Activated T-cell treated with anti-CD3 and anti-CD28 coated beads, Interleukin-2, amount 50 U/mL, for 1 hour (primary cell): ENCODE measurements around the gene FGD6.
"Not testable (repeated sequence)": the region's sequence is repeated elsewhere in the genome, so short reads cannot be mapped to it uniquely, and the experiment has no call there.

Experiments used
- DNase-seq: peaks from one replicate; pipeline ENCODE4 v3.0.0-alpha.2; 2020

The FGD6 gene

DNA sequence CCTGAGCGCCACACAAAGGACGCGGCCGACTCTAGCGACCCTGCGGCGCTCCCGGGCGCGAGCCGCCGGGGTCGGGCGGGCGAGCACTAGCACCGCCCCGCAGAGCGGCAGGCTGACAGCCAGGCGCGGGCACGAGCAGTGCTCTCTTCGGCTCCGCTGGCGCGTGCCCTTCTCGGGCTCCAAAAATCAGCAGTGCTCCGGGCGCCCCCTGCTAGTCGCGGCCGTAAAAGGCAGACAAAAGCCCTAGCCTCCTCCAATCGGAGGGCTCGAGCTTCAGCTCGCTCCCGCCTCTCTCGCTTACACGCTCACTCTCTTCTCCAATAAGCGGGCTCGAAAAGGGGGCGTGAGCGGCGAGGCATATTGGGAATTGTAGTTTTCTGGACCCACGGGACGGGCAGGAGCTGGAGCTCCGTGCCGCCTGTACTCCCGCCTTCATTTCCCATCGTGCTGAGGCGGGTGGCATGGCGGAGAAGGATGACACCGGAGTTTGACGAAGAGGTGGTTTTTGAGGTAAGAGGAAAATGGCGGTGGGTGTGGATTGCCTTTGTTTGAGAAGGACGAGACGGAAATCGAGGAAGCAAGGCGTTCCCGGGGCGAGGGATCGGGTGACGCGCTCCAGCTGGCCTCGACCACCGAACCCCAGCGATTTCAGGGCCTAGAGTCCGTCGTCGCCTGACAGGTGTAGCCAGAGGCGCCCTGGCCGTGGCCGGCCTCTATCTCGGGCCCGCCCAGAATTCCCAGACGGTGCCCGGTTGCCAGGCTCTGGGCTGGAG lies at the start of gene FGD6, which contains the start of gene VEZT:
Gene FGD6 (minus strand): TSS at position 91 of the 773 bp plus-strand sequence. CDS start 227 bp downstream, outside the sequence.
Gene VEZT (plus strand): TSS at position 431 of the 773 bp plus-strand sequence. CDS start 44 bp downstream, at position 475.
- DNase-seq: peak; percentile 97

DNA sequence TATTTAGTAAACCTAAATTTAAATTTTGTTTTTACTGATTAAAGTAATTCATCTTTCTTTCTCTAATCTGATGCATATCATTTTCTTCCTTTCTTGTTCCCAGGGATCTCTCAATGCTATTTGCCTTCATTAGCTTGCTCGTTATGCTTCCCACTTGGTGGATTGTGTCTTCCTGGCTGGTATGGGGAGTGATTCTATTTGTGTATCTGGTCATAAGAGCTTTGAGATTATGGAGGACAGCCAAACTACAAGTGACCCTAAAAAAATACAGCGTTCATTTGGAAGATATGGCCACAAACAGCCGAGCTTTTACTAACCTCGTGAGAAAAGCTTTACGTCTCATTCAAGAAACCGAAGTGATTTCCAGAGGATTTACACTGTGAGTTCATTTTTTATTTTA lies 49.0 kb upstream of the FGD6 start:
- DNase-seq: no peak

DNA sequence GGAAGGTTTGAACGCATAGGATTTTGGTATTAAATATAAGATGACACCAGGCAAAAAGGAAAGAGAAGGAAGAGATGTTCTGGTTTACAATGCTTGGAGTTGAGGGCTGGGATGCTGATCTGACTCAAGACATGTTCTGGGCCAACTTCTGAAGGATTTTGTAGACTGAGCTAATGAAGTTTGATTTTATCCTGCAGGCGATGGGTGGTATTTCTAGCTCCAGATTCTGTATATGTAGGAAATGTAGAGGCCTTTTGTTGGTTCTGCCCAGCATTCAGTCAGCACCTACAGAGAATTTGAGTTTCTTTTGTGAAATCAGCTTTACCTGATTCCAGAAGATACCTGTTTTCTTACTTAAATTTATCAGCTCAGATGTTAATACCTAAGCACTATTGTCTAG lies 48.5 kb upstream of the FGD6 start:
- DNase-seq: no peak

DNA sequence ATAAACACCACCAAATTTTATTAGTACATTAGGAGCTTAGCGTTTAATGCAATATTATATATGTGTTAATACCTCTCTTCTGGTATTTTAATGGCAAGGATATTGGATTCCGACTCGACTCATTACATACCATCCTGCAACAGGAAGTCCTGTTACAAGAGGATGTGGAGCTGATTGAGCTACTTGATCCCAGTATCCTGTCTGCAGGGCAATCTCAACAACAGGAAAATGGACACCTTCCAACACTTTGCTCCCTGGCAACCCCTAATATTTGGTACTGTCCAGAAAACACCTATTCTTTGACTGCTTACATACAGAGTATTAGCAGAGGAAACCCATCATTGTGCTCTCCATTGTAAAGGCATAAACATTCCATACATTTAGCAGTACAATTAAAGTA lies 45.5 kb upstream of the FGD6 start:
- DNase-seq: no peak

DNA sequence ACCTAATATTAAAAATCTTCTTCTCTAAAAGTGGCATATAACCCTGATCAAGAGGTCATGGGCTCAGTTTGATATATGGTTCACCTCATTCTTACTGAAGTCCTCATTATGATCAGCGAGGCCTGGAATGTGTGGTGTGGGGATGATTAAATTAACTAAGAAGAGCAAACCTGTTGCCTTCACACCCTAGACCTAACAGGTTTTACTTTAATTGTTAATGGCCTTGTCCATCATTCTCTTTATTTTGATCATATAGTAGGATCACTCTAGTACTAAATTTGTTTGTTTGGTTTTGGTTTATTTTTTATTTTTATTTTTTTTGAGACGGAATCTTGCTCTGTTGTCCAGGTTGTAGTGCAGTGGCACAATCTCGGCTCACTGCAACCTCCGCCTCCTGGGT lies 43.8 kb upstream of the FGD6 start:
- no peak for DNase-seq

DNA sequence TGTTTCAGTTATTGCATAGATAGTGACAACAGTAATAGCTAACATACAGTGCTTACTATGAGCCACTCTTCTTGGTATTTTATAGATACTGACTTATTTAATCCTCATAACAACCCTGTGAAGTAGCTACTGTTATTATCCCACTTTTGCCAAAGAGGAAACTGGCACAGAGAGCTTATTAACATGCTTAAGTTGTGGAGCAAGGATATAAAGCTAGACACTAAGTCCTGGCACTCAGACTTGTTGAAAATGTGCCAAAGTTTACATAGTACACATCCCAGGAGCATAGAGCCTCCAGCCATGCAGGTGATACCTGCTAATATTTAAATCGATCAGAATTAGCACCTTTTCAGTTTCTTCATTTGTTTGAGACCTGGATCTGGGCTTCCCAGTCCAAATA lies 42.1 kb upstream of the FGD6 start:
- no peak for DNase-seq

DNA sequence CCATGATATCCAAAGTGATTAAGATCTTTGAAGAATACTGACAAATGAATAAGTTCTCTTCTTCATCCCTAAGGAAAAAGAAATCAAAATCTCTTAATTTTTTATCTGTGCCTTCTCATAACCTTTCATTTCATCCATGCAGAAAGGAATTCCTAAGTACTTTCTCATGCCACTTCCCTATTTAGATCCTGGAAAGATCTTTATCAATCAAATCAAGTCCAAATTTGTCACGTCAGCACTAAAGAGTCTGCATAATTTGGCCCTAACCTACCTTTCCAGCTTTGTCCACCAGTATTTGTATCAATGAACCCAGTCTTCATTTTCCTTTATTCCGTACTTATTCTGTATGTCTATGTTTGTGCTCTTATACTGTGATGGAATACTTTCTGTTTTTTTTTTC lies 41.5 kb upstream of the FGD6 start:
- no peak for DNase-seq

DNA sequence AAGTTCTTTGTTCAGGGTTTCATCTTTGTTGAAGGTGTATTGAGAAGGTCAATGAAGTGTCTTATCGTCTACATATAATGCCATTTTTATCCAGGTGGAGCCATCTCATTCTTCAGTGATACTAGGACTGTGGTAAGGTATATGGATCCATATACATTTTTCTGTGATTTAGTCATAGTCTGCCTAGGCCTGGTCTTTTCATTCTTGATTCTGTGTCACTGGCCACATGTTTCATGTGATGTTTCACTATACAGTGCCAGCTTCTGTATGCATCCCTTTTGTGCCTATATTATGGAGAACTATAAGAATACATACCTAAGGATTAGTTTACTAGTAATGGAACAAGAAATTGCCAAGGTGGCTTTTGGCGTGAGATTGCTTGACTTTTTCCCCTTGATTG lies 40.9 kb upstream of the FGD6 start:
- no peak for DNase-seq

DNA sequence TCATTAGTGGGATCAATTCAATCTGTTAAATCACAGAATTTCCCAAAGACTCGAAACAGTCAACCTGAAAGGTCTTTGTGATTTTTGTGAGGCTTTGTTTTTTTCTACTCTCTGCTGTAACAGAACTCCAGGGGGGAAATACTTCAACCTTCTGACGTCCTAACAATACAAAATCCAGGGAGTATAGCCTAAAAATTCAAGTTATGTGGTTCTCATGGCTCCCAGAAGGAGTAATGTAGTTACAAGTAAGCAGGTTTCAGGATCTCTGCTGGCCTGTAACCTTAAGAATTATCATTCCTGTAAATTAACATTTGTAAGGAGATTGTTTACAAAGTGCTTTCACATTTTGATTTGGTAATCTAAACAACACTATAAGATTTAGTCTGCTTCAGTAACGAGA lies 40.3 kb upstream of the FGD6 start:
- no peak for DNase-seq

DNA sequence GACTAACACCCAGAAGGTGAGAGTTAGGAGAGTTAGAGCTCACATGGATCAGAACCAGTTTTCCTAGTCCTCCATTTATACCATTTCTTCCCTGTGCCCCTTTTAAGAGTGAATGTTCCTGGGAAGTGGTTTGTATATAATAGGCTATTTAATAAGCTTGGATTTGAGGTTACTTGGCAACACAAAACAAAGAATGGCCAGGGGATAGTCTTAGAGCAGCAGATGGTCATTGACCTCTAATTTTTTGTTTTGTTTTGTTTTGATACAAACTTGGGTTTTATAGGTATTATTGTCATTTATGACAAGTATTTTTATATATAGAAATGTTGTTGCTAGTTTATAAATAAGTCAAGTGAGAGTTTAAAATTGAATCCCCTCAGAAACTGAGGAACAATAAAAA lies 36.1 kb upstream of the FGD6 start:
- no peak for DNase-seq

DNA sequence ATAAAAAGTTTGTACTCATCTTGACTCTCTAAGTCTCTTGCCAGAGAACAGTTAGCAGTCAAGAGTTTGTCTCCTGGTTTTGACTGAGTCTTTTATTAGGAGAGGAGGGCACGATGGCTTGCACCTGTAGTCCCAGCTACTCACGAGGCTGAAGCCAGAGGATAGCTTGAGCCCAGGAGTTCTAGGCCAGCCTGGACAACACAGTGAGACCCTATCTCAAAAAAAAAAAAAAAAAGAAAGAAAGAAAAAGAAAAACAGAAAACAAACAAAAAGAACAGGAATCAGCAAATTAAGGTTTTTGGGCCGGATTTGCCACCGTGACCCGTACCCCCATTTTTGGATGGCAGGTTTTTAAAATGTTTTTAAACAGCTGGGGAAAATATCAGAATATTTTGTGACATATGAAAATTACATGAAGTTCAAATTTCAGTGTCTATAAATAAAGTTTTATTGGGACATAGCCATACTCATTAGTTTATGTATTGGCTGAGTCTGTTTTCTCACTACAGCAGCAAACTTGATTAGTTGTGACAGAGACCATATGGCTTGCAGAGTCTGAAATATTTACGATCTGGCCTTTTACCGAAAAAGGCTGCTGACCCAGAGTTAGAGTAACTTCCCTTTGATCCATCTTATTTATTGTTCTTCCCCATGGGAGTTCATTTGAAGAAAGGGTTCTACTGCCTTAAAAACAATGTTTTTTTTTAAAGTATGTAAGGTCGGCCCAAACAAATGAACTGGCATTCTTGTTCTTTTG lies 31.5 kb upstream of the FGD6 start:
- no peak for DNase-seq

DNA sequence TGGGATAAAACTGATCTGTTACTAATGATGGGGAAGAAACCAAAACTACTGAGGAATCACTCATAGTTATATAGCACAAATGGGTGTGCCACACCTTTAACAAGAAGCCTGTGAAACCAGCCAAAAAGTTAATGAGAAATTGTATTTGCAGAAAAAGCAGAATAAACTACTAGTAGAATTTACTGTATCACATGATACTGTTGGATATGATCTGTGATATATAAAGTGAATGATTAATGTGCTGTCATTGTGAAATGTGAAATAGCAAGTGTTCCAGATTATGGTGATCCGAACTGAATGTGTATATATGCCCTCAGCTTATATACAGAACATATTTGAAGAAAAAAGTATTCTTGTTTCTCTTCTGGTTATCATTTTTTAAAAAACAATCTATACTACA lies 30.8 kb upstream of the FGD6 start:
- DNase-seq: no peak

DNA sequence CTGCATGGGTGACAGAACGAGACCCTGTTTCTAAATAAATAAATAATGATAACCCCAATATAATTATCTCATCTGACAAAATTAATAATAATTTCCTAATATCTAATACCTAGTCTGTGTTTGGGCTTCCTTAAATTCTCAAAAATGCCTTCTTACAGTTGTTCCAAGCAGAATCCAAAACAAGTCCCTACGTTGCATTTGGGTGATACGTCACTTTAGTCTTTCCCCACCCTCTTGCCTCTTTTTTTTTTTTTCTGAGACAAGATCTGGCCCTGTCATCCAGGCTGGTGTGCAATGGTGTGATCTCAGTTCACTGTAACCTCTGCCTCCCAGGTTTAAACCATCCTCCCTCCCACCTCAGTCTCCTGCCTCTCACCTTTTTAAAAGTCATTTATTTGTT lies 27.1 kb upstream of the FGD6 start:
- DNase-seq: no peak

DNA sequence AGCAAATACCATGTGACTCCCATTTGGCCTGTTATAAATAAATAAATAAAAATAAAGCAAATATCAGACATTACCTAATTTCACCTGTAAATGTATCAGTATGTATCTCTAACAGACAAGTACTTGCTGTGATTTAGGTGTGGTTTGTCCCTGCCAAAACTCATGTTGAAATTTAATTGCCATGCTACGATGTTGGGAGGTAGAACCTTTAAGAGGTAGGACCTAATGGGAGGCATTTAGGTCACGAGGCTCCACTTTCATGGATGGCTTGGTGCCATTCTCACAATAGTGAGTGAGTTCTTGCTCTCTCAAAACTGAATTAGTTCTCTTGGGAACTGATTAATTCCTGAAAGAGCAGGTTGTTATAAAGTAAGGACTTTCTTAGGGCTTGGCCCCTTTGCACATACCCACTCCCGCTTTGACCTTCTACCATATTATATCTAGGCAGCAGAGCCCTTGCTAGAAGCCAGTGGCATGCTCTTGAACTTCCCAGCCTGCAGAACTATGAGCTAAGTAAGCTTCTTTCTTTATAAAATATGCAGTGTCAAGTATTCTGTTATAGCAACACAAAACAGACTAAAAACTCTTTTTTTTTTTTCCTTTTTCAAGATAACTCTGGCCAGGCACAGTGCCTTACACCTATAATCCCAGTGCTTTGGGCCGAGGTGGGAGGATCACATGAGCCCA lies 26.4 kb upstream of the FGD6 start:
- DNase-seq: no peak

DNA sequence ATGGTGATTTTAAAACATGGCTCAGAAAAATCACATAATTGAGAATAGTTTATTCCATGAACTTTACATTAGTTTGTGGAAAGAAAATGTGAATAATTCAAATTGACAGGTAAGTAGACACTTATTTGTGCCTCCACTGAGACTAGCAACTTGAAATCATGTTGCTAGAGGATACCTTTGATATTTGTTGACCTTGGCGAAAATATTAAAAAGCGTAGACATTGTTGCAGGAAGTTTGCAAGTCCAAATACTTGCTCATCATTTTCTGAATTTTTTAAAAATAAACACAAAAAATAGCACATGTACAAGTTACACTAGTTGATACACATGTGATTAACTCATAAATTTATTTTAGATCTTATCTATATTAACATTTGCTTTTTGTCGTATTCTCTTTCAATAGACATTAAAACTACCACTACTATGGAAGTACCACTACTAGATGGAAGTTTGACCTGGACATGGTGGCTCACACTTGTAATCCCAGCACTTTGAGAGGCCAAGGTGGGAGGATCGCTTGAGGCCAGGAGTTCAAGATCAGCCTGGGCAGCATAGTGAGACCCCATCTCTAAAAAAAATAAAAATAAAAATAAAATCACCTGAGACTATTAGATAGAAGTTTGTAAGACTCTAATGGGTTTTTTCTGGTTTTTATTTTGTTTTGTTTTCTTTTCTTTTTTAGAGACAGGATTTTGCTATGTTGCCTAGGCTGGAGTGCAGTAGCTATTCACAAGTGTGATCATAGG lies 24.7 kb upstream of the FGD6 start:
- DNase-seq: no peak

DNA sequence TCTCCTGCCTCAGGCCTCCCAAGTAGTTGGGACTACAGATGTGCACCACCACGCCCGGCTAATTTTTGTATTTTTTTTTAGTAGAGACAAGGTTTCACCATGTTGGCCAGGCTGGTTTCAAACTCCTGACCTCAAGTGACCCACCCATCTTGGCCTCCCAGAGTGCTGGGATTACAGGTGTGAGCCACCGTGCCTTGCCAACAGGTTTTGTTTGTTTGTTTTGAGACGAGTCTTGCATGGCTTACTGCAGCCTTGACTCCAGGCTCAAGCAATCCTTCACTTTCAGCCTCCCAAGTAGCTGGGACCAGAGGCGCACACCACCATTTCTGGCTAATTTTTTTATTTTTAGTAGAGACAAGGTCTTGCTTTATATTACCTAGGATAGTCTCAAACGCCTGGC lies 23.9 kb upstream of the FGD6 start:
- not testable (repeated sequence) for DNase-seq

DNA sequence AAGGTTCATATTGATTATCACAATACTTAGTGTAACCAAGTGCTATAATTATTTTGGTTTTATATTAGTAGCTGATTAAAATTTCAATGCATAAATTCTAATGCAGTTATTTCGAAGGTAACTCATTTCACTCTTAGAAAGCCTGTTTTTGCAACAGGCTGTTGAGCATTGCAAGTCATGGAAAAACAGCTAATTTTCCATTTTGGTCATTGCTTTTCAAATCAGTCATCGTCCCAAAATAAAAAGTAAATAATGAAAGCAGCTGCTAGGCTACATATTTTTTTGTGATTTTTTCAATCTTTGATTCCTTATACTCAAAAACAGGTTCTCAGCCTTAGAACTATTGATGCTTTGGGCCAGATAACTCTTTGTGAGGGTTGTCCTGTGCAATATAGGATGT lies 23.3 kb upstream of the FGD6 start:
- no peak for DNase-seq

DNA sequence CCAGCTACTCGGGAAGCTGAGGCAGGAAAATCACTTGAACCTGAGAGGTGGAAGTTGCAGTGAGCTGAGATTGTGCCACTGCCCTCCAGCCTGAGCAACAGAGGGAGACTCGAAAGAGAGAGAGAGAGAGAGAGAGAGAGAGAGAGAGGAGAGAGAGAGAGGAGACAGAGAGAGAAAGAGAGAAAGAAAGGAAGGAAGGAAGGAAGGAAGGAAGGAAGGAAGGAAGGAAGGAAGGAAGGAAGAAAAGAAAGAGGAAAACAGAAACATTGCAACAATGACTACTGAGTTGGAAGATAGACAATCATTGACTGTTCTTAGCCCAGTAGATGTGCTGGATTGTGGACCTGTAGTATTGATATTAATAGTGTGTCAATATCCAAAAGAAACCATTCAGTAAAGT lies 22.6 kb upstream of the FGD6 start:
- not testable (repeated sequence) for DNase-seq

DNA sequence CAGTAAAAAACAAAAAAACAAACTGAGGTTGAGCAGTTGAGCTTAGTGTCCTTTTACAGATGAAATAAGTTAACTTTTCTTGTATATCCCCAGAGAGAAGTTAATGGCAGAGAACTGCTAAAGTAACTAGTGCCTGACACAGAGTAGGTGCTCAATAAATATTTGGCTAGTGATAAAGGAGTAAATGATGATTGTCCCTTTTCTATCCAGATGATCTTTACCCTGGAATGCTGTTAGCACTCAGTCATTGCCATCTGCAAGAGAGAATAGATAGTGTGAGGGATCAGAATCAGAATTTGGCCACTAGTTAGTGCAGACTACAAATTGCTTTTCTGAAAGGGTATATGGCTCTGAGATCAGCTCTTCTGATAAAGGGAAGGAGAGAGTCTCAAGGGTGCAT lies 21.9 kb upstream of the FGD6 start:
- no peak for DNase-seq

DNA sequence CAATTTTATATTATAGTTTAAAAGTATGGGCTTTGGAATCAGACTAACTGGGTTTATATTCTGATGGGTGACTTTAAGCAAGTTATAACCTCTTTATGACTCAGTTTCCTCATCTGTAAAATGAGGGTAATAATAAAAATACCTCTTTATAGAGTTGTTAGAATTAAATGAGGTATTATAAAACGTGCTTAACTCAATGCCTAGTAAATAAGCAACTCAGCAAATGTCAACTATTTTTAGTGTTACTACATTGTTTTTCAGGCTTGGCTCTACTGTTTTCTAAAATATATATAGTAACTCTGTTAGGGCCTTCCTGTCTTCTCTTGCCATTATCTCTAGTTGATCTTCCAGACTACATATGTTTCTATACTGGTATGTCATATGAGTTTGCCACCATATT lies 20.9 kb upstream of the FGD6 start:
- no peak for DNase-seq

DNA sequence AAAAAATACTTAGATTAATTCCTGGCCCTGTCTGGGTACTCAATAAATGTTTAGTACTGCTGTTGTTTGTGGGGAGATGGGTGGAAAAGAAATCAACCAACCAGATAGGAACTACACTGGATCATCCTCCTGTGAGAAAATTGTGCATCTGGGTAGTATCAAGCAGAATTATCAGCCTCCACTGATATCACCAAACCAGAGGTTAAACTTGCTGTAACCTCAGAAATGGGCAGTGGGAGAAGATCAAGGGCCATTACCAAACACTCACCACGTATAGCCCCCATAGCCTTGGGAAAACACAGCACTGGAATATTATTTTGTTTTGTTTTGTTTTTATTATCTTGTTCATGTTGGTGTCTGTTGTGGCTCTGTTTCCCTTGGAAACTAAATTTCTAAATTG lies 20.0 kb upstream of the FGD6 start:
- DNase-seq: no peak

DNA sequence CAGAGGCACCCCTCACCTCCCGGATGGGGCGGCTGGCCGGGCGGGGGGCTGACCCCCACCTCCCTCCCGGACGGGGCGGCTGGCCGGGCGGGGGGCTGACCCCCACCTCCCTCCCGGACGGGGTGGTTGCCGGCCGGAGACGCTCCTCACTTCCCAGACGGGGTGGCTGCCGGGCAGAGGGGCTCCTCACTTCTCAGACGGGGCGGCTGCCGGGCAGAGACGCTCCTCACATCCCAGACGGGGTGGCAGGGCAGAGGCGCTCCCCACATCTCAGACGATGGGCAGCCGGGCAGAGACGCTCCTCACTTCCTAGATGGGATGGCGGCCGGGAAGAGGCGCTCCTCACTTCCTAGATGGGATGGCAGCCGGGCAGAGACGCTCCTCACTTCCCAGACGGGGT lies 18.4 kb upstream of the FGD6 start:
- DNase-seq: not testable (repeated sequence)

DNA sequence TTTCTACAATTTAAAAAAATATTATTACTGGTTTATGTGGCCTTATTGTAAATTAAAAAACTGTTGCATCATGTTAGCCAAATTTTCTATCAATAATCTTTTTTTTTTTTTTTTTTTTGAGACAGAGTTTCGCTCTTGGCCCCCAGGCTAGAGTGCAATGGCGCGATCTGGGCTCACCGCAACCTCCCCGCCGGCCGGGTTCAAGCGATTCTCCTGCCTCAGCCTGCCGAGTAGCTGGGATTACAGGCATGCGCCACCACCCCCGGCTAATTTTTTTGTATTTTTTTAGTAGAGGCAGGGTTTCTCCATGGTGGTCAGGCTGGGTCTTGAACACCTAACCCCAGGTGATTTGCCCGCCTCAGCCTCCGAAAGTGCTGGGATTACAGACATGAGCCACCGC lies 16.9 kb upstream of the FGD6 start:
- DNase-seq: not testable (repeated sequence)
